Neural progenitor cell (in vitro differentiated cells): Measurements from ENCODE around the gene MAPRE3. TPM values are rescaled to one million over a fixed set of nuclear protein-coding genes. Genes with fewer than 3 reads are reported as not detected.

ENCODE experiments used
- total RNA-seq: library from RNA; depleted of rRNA; stranded (reverse); fragments of >200 nt; gene quantifications from 2 replicates; pipeline ENCODE4 v1.2.3, GENCODE V29; 2015; ENCODE audit warnings: low replicate concordance

Gene MAPRE3
- total RNA-seq, 1 donor from 2014 or later: 3.1 TPM

Other genes with a start within 250 kb of the MAPRE3 start
- 5.6 and 11.6 TPM in 2 replicates for gene SLC35F6, start 206.4 kb upstream of the MAPRE3 start, total RNA-seq
- 42.8 and 55.0 TPM in 2 replicates for gene CENPA, start 184.6 kb upstream of the MAPRE3 start, total RNA-seq
- 46.3 and 93.5 TPM in 2 replicates for gene DPYSL5, start 122.5 kb upstream of the MAPRE3 start, total RNA-seq
- gene TMEM214, start 62.3 kb downstream of the MAPRE3 start, total RNA-seq: 18.1 and 26.1 TPM in 2 replicates
- 68.3 and 84.7 TPM in 2 replicates for gene AGBL5, start 81.0 kb downstream of the MAPRE3 start, total RNA-seq
- gene OST4, start 101.0 kb downstream of the MAPRE3 start, total RNA-seq: 84.6 and 256 TPM in 2 replicates
- gene EMILIN1, start 108.0 kb downstream of the MAPRE3 start, total RNA-seq: 0.15 and 5.1 TPM in 2 replicates
- 3.3 and 5.0 TPM in 2 replicates for gene KHK, start 116.1 kb downstream of the MAPRE3 start, total RNA-seq
- gene CGREF1, start 148.5 kb downstream of the MAPRE3 start, total RNA-seq: 2.1 and 3.0 TPM in 2 replicates
- 0.65 and 1.1 TPM in 2 replicates for gene ABHD1, start 153.2 kb downstream of the MAPRE3 start, total RNA-seq
- 25.1 and 39.8 TPM in 2 replicates for gene PREB, start 164.0 kb downstream of the MAPRE3 start, total RNA-seq
- not detected in 2 replicates for gene PRR30, start 168.8 kb downstream of the MAPRE3 start, total RNA-seq
- 0.03 TPM in 1 of 2 replicates, not detected in the other for gene TCF23, start 178.4 kb downstream of the MAPRE3 start, total RNA-seq
- 133 and 142 TPM in 2 replicates for gene ATRAID, start 241.4 kb downstream of the MAPRE3 start, total RNA-seq
- gene SLC5A6, start 241.6 kb downstream of the MAPRE3 start, total RNA-seq: 42.8 and 88.9 TPM in 2 replicates
- 26.5 and 51.8 TPM in 2 replicates for gene CAD, start 246.7 kb downstream of the MAPRE3 start, total RNA-seq